GM21515 (cell line): ENCODE results near the gene KLF16.
A peak's percentile ranks its signal among the peaks of the same experiment; 100 is the strongest.
"Not testable (repeated sequence)": the region's sequence is repeated elsewhere in the genome, so short reads cannot be mapped to it uniquely, and the experiment has no call there.

Experiments
- ATAC-seq: cut with Tn5 transposase; IDR thresholded peaks from one replicate; pipeline ENCODE4 v1.9.1; 2021; ENCODE audit not compliant: unreplicated experiment

Gene KLF16

DNA sequence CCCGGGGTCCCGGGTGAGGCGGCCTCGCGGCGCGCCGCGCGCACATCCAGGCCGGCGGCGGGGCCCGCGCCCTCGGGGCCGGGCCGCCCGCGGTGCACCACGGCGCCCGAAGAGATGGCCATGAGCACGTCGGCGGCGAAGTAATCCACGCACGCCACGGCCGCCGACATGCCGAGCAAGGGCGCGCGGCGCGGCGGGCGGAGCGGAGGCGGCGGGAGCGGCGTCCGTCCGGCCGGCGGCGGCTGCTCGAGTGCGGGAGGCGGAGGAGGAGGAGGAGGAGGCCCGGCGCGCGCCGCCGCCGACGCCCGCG, at the start of gene KLF16:
Gene KLF16, minus strand, starts transcription at position 252 of the 310 bp plus-strand sequence. Its CDS starts 82 bp downstream, at position 170.
- peak; percentile 0 for ATAC-seq

DNA sequence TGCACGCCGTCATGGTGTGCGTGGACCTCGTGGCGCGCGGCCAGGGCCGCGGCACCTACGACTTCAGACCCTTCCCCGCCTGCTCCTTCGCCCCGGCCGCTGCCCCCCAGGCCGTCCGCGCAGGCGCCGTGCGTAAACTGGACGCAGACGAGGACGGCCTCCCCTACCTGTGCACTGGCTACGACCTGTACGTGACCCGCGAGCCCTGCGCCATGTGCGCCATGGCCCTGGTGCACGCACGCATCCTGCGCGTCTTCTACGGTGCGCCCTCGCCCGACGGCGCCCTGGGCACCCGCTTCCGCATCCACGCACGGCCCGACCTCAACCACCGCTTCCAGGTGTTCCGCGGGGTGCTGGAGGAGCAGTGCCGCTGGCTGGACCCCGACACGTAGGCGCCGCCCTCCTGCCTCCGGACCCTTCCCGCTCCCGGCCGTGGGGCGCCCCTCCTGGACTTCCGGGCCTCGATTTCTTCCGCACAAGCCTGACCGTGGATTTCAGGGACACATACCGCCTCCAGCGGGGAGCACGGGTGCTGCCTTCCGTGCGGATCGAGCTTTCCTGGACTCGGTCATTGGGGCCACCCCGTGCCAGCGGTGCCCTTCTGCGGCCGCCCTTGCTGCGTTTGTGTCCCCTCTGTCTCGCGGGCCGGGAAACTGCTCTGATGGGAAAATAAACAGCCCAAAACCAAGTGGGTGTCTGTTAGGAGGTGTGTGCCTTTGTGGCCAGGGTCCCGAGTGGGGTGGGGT, 49.6 kb upstream of the KLF16 start:
- ATAC-seq: no peak

DNA sequence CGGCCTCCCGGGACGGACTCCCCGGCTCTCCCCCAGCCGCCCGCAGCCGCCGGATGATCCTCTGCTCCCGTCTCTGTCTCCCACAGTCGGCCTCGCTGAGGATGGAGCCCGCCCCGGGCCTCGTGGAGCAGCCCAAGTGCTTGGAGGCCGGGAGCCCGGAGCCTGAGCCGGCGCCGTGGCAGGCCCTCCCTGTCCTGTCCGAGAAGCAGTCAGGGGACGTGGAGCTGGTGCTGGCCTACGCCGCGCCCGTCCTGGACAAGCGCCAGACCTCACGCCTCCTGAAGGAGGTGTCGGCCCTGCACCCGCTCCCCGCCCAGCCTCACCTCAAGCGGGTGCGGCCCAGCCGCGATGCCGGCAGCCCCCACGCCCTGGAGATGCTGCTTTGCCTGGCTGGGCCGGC, 48.6 kb upstream of the KLF16 start:
- ATAC-seq: no peak

DNA sequence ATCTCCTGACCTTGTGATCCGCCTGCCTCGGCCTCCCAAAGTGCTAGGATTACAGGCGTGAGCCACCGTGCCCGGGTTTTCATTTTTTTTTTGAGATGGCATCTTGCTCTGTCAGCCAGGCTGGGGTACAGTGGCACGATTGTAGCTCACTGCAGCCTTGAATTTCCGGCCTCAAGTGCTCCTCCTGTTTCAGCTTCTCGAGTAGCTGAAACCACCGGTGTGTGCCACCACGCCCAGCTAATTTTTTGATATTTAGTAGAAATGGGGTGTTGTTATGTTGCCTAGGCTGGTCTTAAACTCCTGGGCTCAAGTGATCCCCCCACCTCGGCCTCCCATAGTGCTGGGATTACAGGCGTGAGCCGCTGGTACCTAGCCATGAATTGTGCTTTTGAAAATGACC, 47.7 kb upstream of the KLF16 start:
- no peak for ATAC-seq

DNA sequence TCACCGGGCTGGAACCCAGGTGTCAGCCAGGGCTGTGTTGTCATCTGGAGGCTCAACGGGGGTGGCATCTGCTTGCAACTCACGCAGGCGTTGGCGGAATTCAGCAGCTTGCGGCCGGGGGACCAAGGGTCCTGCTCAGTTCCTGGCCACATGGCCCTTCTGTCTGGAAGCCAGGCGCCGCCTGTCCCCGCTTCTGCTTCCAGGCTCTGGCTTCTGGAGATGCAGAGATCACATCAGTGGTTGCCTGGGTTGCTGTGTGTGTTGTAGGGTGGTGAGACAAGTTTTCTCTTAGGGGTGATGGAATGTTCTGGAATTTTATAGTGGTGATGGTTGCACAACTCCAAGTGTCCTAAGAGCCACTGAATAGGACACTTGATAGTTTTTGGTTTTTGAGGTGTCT, 46.8 kb upstream of the KLF16 start:
- no peak for ATAC-seq

DNA sequence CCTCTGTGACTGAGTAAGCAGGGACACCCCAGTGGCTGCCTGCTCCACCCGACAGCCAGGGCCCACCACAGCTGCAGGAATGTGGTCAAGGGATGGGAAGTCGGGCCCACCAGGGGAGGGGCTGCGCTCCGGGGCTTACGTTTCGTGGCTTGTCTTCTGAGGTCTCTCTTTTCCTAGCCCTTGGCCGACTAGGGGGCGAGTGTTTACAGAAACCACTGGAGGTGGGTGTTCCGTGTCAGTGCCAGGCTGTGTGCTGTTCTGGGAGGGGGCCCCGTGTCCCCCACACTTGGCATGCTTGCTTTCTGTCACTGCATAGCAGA, 46.3 kb upstream of the KLF16 start:
- ATAC-seq: no peak

DNA sequence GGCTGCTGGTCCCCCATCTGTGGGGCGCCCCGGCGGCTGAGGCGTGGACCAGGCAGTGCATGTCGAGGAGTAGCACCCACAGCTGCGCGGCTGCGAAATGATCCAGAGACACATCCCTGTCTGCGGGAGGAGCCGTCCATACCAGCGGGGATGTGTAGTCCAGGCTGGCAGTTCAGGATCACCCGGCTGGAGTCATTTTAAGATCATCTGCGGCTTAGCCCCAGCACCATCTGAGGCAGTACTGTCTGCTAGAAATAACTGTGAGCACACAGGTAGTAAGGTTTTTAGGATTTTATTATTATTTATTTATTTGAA, 44.9 kb upstream of the KLF16 start:
- ATAC-seq: no peak

DNA sequence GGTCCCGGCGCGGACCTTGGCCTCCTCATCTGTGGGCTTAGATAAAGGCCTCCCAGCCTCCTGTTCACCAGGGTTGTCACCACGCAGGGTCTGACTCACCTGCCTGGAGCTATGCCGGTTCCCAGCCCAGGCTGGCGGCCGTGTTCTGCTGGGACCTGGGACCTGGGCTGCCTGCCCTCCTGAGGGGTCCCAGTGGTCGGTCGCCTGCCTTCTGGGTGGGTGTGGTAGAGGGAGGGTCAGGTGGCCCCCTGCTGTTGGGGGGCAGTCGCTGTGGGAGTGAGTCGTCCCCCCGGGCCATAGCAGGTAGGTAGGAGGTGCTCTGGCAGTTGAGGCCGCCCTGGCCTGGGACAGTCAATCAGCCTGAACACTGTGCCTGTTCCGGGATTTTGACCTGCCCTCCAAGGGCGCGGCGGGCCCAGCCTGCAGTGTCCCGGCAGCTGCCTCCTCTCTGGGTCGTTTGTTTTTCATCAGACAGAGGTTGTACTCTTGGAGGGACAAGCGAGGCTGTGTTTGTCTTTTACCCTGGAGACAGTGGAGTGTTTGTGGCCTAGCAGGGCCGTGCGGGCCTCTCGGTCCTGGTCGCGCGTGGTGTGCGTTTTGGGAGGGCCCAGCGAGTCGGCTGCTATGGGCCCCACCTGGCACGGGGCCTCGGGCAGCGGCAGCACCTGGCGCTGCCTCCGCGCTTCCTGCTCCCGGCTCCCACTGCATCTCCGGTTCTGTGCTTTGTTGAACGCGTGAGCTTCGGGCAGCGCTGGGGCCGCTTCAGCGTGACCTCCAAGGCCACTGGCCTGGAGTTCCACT, 44.4 kb upstream of the KLF16 start:
- no peak for ATAC-seq

DNA sequence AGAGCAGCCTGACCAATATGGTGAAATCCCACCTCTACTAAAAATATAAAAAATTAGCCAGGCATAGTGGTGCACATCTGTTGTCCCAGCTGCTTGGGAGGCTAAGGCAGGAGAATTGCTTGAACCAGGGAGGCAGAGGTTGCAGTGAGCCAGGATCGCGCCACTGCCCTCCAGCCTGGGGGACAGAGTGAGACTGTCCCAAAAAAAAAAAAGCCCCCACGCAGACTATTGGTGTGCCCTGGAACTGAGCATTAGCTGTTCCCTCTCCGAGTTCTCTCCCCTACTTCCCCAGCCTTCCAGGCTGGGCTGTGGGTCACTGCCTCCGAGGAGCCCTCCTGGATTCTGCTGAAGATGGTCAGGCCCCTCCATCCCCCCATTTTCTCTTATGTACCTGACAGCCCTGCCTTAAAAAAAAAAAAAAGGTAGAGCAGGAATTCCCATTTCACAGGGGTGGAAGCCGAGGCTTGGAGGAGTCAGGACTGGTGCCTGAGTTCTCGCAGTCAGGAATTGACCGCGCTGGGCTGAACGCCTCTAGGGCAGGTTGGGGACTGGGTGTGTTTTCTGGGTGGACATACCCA, 43.7 kb upstream of the KLF16 start:
- ATAC-seq: no peak

DNA sequence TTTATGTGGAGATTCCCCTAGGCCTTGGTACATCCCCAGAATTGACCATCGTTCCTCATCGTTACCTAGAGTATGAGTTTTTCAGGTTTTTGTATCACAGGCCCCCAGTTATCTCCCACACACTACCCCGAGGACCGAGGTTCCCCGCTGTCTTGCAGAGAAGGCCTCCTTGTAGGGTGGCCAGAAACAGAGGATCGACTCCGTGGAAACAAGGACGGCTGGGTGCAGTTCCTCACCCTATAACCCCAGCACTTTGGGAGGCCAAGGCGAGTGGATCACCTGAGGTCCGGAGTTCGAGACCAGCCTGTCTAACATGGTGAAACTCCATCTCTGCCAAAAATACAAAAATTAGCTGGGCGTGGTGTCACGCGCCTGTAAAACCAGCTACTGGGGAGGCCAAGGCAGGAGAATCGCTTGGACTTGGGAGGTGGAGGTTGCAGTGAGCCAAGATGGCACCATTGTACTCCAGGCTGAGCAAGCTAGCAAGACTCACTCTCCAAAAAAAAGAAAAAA, 42.5 kb upstream of the KLF16 start:
- no peak for ATAC-seq

DNA sequence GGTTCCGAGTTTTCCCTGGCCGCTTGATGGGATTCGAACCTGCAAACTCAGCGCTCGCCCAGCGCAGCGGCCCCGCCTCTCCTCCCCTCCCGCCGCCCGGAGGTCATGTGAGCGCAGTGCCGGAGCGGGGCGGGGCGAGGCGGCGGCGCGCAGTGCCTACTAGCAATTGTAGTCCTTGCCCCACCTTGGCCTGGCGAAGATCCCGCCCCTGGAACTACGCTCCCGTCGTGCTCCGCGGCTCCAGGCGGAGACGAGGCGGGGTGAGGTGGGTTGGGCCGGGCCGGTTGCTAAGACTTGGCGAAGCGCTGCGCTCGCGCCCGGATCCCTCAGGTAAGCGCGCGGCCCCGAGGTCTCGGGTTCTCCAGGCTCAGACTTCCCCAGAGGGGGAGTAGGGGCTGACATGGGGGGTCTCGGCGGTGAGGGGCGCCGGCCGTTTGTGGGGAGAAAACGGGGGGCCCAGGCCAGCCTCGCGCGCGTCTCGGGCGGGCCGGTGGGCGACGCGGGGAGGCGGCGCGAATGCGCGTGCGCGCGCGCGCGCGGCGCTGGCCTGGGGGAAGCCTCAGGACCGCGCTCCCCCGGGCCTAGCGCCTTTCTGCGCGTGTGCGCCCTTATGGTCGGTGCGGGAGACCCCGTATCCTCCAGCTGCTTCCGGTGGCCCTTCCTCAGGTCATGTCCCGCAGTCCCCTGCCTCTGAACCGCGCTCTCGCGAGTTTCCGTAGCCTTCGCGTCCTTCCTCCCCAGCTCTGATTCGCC, 41.9 kb upstream of the KLF16 start, which contains the start of the genes ADAT3 and SCAMP4:
Gene ADAT3, plus strand, starts transcription at position 290 of the 753 bp plus-strand sequence. CDS start 6,649 bp downstream, outside the sequence.
Gene SCAMP4, plus strand, starts transcription at position 290 of the 753 bp plus-strand sequence. CDS start 9,621 bp downstream, outside the sequence.
- ATAC-seq: peak; percentile 78

DNA sequence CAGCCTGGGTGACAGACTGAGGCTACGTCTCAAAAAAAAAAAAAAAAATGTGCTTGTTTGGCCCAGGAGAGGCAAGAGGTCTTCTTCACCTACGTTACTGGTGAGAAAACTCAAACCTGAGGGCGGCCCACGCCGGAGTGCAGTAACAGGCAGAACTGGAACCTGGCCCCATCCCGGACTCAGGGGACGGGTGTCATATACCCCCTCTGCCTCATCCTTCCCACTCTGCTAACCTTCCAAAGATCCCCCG, 41.4 kb upstream of the KLF16 start:
- no peak for ATAC-seq

DNA sequence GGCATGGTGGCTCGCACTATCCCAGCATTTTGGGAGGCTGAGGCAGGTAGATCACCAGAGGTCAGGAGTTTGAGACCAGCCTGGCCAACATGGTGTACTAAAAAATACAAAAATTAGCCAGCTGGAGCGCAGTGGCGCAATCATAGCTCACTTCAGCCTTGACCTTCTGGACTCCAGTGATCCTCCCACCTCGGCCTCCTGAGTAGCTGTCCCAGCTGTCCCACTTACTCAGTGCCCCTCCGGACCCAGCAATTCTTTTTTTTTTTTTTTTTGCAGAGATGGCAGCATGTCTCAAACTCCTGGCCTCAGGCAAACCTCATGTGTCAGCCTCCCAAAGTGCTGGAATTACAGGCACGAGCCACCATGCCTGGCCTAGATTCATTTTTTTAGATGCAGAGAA, 39.5 kb upstream of the KLF16 start:
- no peak for ATAC-seq

DNA sequence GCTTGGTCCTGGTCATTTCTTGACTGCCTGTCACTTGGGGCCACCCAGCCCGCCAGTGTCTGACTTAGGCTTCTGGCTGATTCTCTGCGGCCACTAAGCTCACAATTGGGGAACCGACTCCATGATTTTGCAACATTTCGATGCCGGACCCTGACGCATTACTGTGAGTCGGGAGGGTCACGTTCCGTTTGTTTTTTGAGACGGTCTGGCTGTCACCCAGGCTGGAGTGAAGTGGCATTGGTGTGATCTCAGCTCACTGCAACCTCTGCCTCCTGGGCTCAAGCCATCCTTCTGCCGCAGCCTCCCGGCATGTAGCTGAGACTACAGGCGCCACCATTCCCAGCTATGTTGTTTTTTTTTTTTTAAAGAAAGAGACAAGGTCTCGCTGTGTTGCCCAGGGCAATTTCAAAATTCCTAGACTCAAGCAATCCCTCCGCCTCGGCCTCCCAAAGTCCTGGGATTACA, 38.6 kb upstream of the KLF16 start:
- no peak for ATAC-seq

DNA sequence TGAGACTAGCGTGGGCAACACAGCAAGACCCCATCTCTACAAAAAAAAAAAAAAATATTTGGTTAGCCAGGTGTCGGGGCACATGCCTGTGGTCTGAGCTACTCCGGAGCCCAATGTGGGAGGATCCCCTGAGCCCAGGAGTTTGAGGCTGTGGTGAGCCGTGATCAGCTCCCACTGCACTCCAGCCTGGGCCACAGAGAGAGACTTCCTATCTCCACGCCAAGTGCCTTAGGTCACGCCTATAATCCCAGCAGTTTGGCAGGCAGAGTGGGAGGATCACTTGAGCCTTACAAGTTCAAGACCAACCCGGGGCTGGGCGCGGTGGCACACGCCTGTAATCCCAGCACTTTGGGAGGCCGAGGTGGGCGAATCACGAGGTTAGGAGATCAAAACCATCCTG, 33.1 kb upstream of the KLF16 start:
- no peak for ATAC-seq

DNA sequence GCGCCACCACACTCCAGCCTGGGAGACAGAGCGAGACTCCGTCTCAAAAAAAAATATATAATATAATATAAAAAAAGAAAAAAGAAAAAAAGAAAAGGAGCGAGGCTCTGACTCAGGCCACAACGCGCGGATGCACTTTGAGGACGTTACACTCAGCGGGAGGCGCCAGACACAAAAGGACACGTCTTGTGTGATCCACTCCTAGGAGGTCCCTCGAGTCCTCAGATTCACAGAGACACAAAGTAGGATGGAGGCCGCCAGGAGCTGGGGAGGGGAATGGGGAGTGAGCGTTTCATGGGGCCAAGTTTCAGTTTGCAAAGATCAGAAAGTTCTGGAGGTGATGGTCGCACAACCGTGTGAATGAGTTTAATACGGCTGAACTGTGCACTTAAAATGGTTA, 30.4 kb upstream of the KLF16 start:
- ATAC-seq: no peak

DNA sequence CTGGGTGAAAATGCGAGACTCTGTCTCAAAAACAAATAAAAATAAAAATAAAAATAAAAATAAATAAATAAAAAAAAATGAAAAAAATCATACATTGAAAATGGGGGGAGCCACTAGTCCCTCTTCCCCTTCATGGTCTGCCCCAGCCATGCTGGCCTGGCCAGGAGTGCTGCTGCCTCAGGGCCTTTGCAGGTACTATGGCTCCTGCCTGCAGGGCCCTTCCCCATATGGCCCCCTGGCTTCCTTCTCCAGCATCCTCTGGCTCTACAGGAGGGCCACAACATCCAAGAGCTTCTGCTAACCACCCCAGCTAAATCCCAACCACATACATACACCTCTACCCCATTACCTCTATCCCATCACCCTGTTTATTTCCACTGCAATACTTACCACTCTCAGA, 26.5 kb upstream of the KLF16 start:
- no peak for ATAC-seq

DNA sequence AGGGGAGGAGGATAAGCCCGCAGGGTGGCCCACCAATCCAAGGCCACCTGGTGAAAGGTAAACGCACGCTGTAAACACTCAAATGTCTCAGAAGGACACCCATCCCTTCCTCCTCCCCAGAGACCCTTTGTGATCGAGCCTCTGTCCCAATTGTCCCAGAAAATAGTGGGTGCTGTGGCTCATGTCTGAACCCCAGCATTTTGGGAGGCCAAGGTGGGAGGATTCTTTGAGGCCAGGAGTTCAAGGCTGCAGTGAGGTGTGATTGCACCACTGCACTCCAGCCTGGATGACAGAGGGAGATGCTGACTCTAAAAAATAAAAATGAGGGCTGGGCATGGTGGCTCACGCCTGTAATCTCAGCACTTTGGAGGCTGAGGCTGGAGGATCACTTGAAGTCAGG, 25.0 kb upstream of the KLF16 start:
- no peak for ATAC-seq

DNA sequence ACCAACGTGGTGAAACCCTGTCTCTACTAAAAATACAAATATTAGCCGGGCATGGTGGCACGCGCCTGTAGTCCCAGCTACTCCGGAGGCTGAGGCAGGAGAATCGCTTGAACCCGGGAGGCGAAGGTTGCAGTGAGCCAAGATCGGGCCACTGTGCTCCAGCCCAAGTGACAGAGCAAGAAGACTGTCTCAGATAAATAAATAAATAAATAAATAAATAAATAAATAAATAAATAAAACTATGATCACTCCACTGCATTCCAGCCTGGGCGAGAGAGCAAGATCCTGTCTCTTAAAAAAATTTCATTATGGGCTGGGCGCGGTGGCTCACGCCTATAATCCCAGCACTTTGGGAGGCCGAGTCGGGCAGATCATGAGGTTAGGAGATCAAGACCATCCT, 23.0 kb upstream of the KLF16 start:
- not testable (repeated sequence) for ATAC-seq

DNA sequence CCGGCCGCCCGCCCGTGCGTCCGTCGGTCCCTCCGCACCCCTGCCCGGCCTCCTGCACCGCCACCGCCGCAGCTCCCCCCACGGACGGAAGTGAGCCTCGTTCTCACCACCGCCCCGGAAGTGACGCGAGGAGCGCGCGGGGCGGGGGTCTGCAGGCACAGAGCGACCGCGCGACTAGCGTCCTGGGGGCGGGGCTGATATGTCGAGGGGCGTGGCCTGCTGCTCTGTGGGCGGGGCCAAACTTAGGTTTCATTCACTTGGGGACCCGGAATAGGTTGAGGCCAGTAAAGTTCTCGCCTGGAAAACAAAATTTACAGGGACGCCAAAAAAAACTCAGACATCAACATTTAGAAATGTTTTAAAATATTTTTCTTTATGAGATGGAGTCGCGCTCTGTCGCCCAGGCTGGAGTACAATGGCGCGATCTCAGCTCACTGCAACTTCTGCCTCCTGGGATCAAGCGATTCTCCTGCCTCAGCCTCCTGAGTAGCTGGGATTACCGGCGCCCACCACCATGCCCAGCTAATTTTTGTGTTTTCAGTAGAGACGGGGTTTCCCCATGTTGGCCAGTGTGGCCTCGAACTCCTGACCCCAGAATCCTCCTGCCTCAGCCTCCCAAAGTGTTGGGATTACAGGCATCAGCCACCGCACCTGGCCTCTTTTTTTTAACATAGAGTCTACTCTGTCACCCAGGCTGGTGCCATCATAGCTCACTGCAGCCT, 22.2 kb upstream of the KLF16 start, which contains the start of gene ABHD17A:
Gene ABHD17A, minus strand, starts transcription at position 99 of the 722 bp plus-strand sequence. CDS start 3,930 bp downstream, outside the sequence.
- peak; percentile 71 for ATAC-seq
